HCT116 (cell line): ENCODE results near the gene PKN3. TPM values are rescaled to one million over a fixed set of nuclear protein-coding genes. Genes with fewer than 3 reads are reported as not detected.

Source experiments
- ATAC-seq: fragments of 200-7000 bp; cut with Tn5 transposase; 2 replicates; pipeline ENCODE4 v1.9.1; 2020; ENCODE audit warnings: mild to moderate bottlenecking, moderate library complexity
- BruUV-seq: library from RNA; stranded (reverse); fragments of 400-500 nt; replicated peaks from 2 replicates; lab custom pipeline; 2021; lab: Mats Ljungman, UMichigan
- CTCF ChIA-PET: fragments of 300-600 bp; sonication (Branson Sonifier 250); formaldehyde crosslinking; loops from one replicate; lab custom pipeline; 2021; ENCODE audit warnings: antibody characterized with exemption; lab: Charles Lee
- POLR2A ChIA-PET: fragments of 300-600, 350-600 bp; sonication (Branson Sonifier 250); formaldehyde crosslinking; loops from one replicate; lab custom pipeline; 2021; ENCODE audit warnings: antibody characterized with exemption; lab: Charles Lee
- RAD21 ChIA-PET, 2 experiments: fragments of 300-600 bp; sonication (Branson Sonifier 250); formaldehyde crosslinking; loops; one replicate each; lab custom pipeline; 2023; ENCODE audit warnings: low total read pairs in 2 of 2; ENCODE audit not compliant: uncharacterized antibody in 2 of 2, unreplicated experiment in 2 of 2, low non-redundant PET in 1 of 2; lab: Charles Lee
- DNase-seq: peaks from one replicate; pipeline ENCODE4 v3.0.0-alpha.2; 2010; ENCODE audit warnings: low read depth, low spot score
- H2AFZ ChIP-seq: fragments of 200-600 bp; shearing (Covaris generic), sonication (generic); 2 replicates; pipeline ENCODE4 v1.6.1; 2017; ENCODE audit warnings: low read depth, mixed run types, mixed read lengths, antibody characterized with exemption, low read length; ENCODE audit not compliant: poor library complexity, severe bottlenecking
- H3K27ac ChIP-seq: 2 replicates; pipeline ENCODE4 v1.5.1; 2012; ENCODE audit warnings: low read depth, low read length
- H3K27me3 ChIP-seq: fragments of 200-600 bp; sonication (generic); 2 replicates; pipeline ENCODE4 v1.6.1; 2016; ENCODE audit warnings: mixed run types, low read length, mixed read lengths; ENCODE audit not compliant: insufficient read depth
- H3K36me3 ChIP-seq, 2 experiments: fragments of 200-500 bp in 1 of 2; fragments of 200-600 bp in 1 of 2; sonication (Bioruptor generic) in 1 of 2; sonication (generic) in 1 of 2; 2 replicates each; pipeline versions ENCODE4 v1.5.1 to v1.6.1; 2014 to 2016; ENCODE audit warnings: low read length in 2 of 2, inconsistent platforms in 1 of 2, mixed read lengths in 1 of 2, mixed run types in 1 of 2; ENCODE audit not compliant: insufficient read depth in 2 of 2, control insufficient read depth in 1 of 2
- H3K4me1 ChIP-seq, 2 experiments: fragments of 200-600 bp in 1 of 2; sonication (generic) in 1 of 2; 2 replicates each; pipeline versions ENCODE4 v1.5.1 to v1.6.1; 2012 to 2017; ENCODE audit warnings: low read length in 2 of 2, inconsistent platforms in 1 of 2, mild to moderate bottlenecking in 1 of 2, mixed read lengths in 1 of 2, mixed run types in 1 of 2, moderate library complexity in 1 of 2; ENCODE audit not compliant: insufficient read depth in 2 of 2, control insufficient read depth in 1 of 2
- H3K4me2 ChIP-seq: fragments of 200-600 bp; sonication (generic); 2 replicates; pipeline ENCODE4 v1.6.1; 2017; ENCODE audit warnings: mixed run types, low read length, mixed read lengths
- H3K4me3 ChIP-seq, 2 experiments: fragments of 200-600 bp in 1 of 2; sonication (generic) in 1 of 2; replicated peaks in 1 of 2; 2 replicates each; pipeline ENCODE4 v1.5.1; 2011 to 2016; ENCODE audit warnings: low read length in 2 of 2, control low read depth in 1 of 2, low read depth in 1 of 2, mild to moderate bottlenecking in 1 of 2, mixed read lengths in 1 of 2, mixed run types in 1 of 2
- H3K79me2 ChIP-seq: fragments of 200-600 bp; sonication (generic); 2 replicates; pipeline ENCODE4 v1.6.1; 2017; ENCODE audit warnings: mild to moderate bottlenecking, mixed run types, low read length, moderate library complexity, mixed read lengths; ENCODE audit not compliant: insufficient read depth
- H3K9ac ChIP-seq: fragments of 200-600 bp; sonication (generic); 2 replicates; pipeline ENCODE4 v1.6.1; 2016; ENCODE audit warnings: low read length, mixed read lengths
- H3K9me2 ChIP-seq: fragments of 200-600 bp; sonication (generic), shearing (Covaris generic); 2 replicates; pipeline ENCODE4 v1.6.1; 2017; ENCODE audit warnings: mixed run types, mild to moderate bottlenecking, moderate library complexity; ENCODE audit not compliant: insufficient read depth
- H3K9me3 ChIP-seq, 2 experiments: fragments of 200-500 bp in 1 of 2; fragments of 200-600 bp in 1 of 2; sonication (Bioruptor generic) in 1 of 2; sonication (generic) in 1 of 2; 2 replicates each; pipeline ENCODE4 v1.6.1; 2014 to 2017; ENCODE audit warnings: low read length in 2 of 2, mixed read lengths in 2 of 2, inconsistent platforms in 1 of 2, low read depth in 1 of 2, mild to moderate bottlenecking in 1 of 2, mixed run types in 1 of 2, moderate library complexity in 1 of 2; ENCODE audit not compliant: control insufficient read depth in 1 of 2, insufficient read depth in 1 of 2
- H4K20me1 ChIP-seq: fragments of 200-600 bp; sonication (generic), shearing (Covaris generic); 2 replicates; pipeline ENCODE4 v1.6.1; 2017; ENCODE audit warnings: mixed run types, mild to moderate bottlenecking, moderate library complexity; ENCODE audit not compliant: insufficient read depth
- CBX3 ChIP-seq: IDR thresholded peaks from 2 replicates; pipeline ENCODE4 v1.6.1; 2012; ENCODE audit warnings: low read depth
- CEBPB ChIP-seq: IDR thresholded peaks from 2 replicates; pipeline ENCODE4 v1.6.1; 2012; ENCODE audit warnings: low read depth
- ELF1 ChIP-seq: IDR thresholded peaks from 2 replicates; pipeline ENCODE4 v1.6.1; 2012; ENCODE audit warnings: low read depth, borderline replicate concordance
- EZH2 ChIP-seq: fragments of 200-600 bp; sonication (generic); IDR thresholded peaks from 2 replicates; pipeline ENCODE4 v1.6.1; 2017; ENCODE audit warnings: antibody characterized with exemption, mixed run types
- EZH2phosphoT487 ChIP-seq: fragments of 200-600 bp; IDR thresholded peaks from 2 replicates; pipeline ENCODE4 v1.6.1; 2018; ENCODE audit warnings: antibody characterized with exemption, borderline replicate concordance
- JUND ChIP-seq: IDR thresholded peaks from 2 replicates; pipeline ENCODE4 v1.6.1; 2012
- MAX ChIP-seq: IDR thresholded peaks from 2 replicates; pipeline ENCODE4 v1.6.1; 2012
- POLR2A ChIP-seq: IDR thresholded peaks from 2 replicates; pipeline ENCODE4 v1.7.0; 2011; ENCODE audit warnings: borderline replicate concordance; ENCODE audit not compliant: insufficient read depth, insufficient read length; ENCODE audit errors: extremely low read depth
- RAD21 ChIP-seq: IDR thresholded peaks from 2 replicates; pipeline ENCODE4 v1.6.1; 2012; ENCODE audit warnings: low read depth, mild to moderate bottlenecking
- REST ChIP-seq: IDR thresholded peaks from 2 replicates; pipeline ENCODE4 v1.6.1; 2012; ENCODE audit warnings: low read depth
- SIN3A ChIP-seq: IDR thresholded peaks from 2 replicates; pipeline ENCODE4 v1.6.1; 2012; ENCODE audit warnings: low read depth
- SP1 ChIP-seq: IDR thresholded peaks from 2 replicates; pipeline ENCODE4 v1.6.1; 2012; ENCODE audit warnings: low read depth
- SRF ChIP-seq: IDR thresholded peaks from 2 replicates; pipeline ENCODE4 v1.6.1; 2012; ENCODE audit warnings: low read depth
- TCF7L2 ChIP-seq: IDR thresholded peaks from 2 replicates; pipeline ENCODE4 v1.7.0; 2011; ENCODE audit warnings: borderline replicate concordance, inconsistent platforms; ENCODE audit not compliant: insufficient read depth, insufficient read length; ENCODE audit errors: extremely low read depth
- ZFX ChIP-seq: fragments of 450-650 bp; IDR thresholded peaks from 2 replicates; pipeline ENCODE4 v1.6.1; 2017
- ZNF274 ChIP-seq: fragments of 200-500 bp; sonication (Bioruptor generic); IDR thresholded peaks from 2 replicates; pipeline ENCODE4 v1.6.1; 2014; ENCODE audit warnings: mild to moderate bottlenecking, low read depth, low read length, inconsistent platforms
- intact Hi-C: fragments of 100-400 bp; cut with micrococcal nuclease; formaldehyde crosslinking; loops from 2 replicates; pipeline ENCODE4 v1.10.0; 2022
- total RNA-seq: library from RNA; stranded (reverse); gene quantifications from one replicate; pipeline ENCODE4 v1.2.1, GENCODE V29; 2021; ENCODE audit not compliant: unreplicated experiment
- TF ChIP-seq, protein P1 (sequence below): IDR thresholded peaks from 2 replicates; pipeline ENCODE4 v1.6.1; 2012

Gene PKN3
- total RNA-seq, 1 experiment from 2014 or later, result 37.9 TPM

DNA sequence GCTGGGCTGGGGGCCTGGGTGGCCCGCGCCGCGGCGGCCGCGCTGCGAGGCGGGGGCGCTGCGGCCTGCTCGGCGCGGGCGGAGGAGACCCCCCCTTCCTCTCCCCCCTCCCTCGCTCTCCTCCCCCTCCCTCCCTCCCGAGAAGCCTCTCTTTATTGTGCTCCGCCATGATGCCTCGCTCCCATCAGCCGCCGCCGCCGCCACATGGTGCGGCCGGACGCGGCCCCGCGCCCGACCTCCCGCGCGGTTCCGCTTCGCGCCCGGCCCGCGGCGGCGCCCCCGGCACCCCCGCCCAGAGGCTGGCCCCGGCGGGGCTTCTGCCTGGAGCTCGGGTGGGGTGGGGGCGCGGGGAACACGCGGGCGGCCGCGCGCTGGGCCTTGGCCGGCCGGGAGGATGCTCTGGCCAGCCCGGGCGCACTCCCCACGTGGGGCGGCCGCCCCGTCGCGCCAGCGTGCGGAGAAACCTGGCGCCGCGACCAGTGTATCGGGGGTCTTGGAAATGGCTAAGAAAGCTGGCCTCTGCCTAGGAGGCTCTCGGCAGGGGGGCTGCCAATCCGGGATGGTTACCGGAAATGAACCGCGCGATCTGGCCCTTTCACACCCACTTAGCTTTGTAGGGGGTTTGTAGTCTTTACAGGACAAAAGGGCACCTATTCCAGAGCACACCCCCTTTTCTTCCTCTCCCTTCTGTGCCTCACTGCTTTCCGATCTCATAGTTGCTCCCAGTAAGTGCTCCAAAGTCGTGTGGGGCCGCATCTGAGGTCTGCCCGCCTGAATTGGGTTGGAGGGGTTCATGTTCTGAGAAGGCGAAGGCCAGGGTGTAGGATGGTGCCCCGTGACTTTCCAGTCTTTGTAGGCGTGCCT lies 12.3 kb upstream of the PKN3 start:
- no peak for DNase-seq
- H3K27ac ChIP-seq, result peak overlapping the region; percentile 92
- RAD21 ChIA-PET, result no interaction called here
- no peaks in the 10 kb centered on the region for H3K9me3 ChIP-seq
- intact Hi-C loops, result no loop called here
- ATAC-seq, result peak; percentile 8; the same call in 1 of the 2 replicates
- POLR2A ChIA-PET, result interaction anchor here (0.6 to 1.3 kb wide), 2 partner anchors 7 to 745 kb away, joined by 3 to 5 read pairs; no protein-coding TSS in a partner anchor
- BruUV-seq, result no TSS peak
- H3K4me1 ChIP-seq, result peaks cover 23 to 42% of the 10 kb centered on the region in 2 experiments
- no peak overlapping the region for H2AFZ ChIP-seq
- CTCF ChIA-PET, result interaction anchor here (0.6 to 0.8 kb wide), 2 partner anchors 16 to 36 kb away, joined by 3 to 4 read pairs; no protein-coding TSS in a partner anchor
- H3K27me3 ChIP-seq, result no peaks in the 10 kb centered on the region
- H3K4me3 ChIP-seq, result peak overlapping the region; percentile 90 to 100
- TF ChIP-seq SRF (no peak), RAD21 (no peak), ZFX (peak; percentile 47), TCF7L2 (no peak)
- peaks cover 75% of the 10 kb centered on the region for H3K79me2 ChIP-seq
- H3K9me2 ChIP-seq, result no peaks in the 10 kb centered on the region
- peak overlapping the region; percentile 99 for H3K9ac ChIP-seq
- peaks cover 38 to 43% of the 10 kb centered on the region in 2 experiments for H3K36me3 ChIP-seq
- H4K20me1 ChIP-seq, result peaks cover 36% of the 10 kb centered on the region; the same call in 1 of the 2 replicates
- H3K4me2 ChIP-seq, result peak overlapping the region; percentile 98

DNA sequence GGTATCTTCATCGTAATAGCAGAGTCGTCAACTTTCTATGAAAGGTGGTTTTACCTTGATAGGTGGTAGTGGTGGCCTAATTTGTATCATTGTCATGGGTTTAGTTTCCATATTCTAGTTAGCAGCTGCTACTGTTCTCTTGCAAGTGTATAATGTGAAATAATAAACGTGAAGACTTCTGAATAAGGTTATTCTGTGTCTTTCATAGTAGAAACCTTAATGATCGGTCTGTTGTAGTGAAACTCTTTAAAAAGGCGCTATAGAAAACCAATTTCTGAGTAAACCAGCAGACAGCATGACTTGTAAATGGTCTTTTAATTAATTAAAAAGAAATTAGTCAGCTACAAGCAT lies 11.6 kb upstream of the PKN3 start:
- H3K4me1 ChIP-seq, result peaks cover 19 to 36% of the 10 kb centered on the region in 2 experiments
- no peaks in the 10 kb centered on the region for H3K27me3 ChIP-seq
- no peaks in the 10 kb centered on the region for H3K9me2 ChIP-seq
- H3K36me3 ChIP-seq, result peaks cover 38 to 43% of the 10 kb centered on the region in 2 experiments
- no peaks in the 10 kb centered on the region for H3K9me3 ChIP-seq
- ChIA-PET RAD21 (no interaction called here), CTCF (no interaction called here), POLR2A (no interaction called here)
- peaks cover 69% of the 10 kb centered on the region for H3K79me2 ChIP-seq
- peak overlapping the region; percentile 90 to 100 for H3K4me3 ChIP-seq
- peak overlapping the region; percentile 99 for H3K9ac ChIP-seq
- DNase-seq, result no peak
- H3K4me2 ChIP-seq, result peak overlapping the region; percentile 98
- peaks cover 36% of the 10 kb centered on the region; the same call in 1 of the 2 replicates for H4K20me1 ChIP-seq
- intact Hi-C loops, result no loop called here
- no peak for ATAC-seq
- no peak overlapping the region for H2AFZ ChIP-seq
- peak overlapping the region; percentile 92 for H3K27ac ChIP-seq
- TSS peak; percentile 37 for BruUV-seq
- TF ChIP-seq, protein P1, sequence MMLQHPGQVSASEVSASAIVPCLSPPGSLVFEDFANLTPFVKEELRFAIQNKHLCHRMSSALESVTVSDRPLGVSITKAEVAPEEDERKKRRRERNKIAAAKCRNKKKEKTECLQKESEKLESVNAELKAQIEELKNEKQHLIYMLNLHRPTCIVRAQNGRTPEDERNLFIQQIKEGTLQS, result no peak
- TF ChIP-seq REST (no peak), ELF1 (no peak), CBX3 (no peak), EZH2phosphoT487 (no peak), MAX (no peak), RAD21 (no peak), CEBPB (no peak), POLR2A (no peak), ZNF274 (no peak), EZH2 (no peak), JUND (no peak), SP1 (no peak), ZFX (no peak), SIN3A (no peak)
